Lower leg skin (tissue), 4 donors: ENCODE data around the gene NEK3. TPM values are rescaled to one million over a fixed set of nuclear protein-coding genes. Genes with fewer than 3 reads are reported as not detected.

Source experiments
- DNase-seq, 2 donors: peaks; one replicate each; pipeline ENCODE4 v3.0.0-alpha.2; 2019; ENCODE audit warnings: low spot score in 2 of 2
- H3K4me3 ChIP-seq: fragments of 200-600 bp; sonication (generic); 2 replicates; pipeline ENCODE4 v1.5.1; 2017; ENCODE audit warnings: mild to moderate bottlenecking, low read depth; ENCODE audit not compliant: poor library complexity, severe bottlenecking
- CTCF ChIP-seq, 3 donors: fragments of 450-650 bp; IDR thresholded peaks; one replicate each; pipeline ENCODE4 v1.5.1; 2016; ENCODE audit warnings: antibody characterized with exemption in 3 of 3, mild to moderate bottlenecking in 3 of 3, moderate library complexity in 2 of 3
- POLR2A ChIP-seq, 2 donors: fragments of 450-650 bp; IDR thresholded peaks; one replicate each; pipeline ENCODE4 v1.6.1; 2016 to 2017; ENCODE audit warnings: antibody characterized with exemption in 2 of 2, mild to moderate bottlenecking in 1 of 2, moderate library complexity in 1 of 2
- WGBS, 2 donors: methylation state at CpG; one replicate each; pipeline ENCODE4 v1.1.5; 2018; 5-methylcytosine and 5-hydroxymethylcytosine counted together
- intact Hi-C: fragments of 100-400 bp; cut with DNase I; formaldehyde crosslinking; loops from one replicate; pipeline ENCODE4 v1.15.0; 2023; ENCODE audit warnings: low total_unique reads
- total RNA-seq, 4 donors: library from RNA; depleted of rRNA; stranded (reverse); fragments of >200 nt; gene quantifications; one replicate each; pipeline ENCODE4 v1.1.0, GENCODE V29; 2016

The NEK3 gene
- total RNA-seq, 4 donors from 2014 or later, result 8.5 to 16.6 (median 9.9) TPM

GRCh38 chr13:52130641-52131040 is 28.8 kb downstream of the NEK3 start:
- H3K4me3 ChIP-seq, result no peak overlapping the region

GRCh38 chr13:52128714-52129700 is 30.4 kb downstream of the NEK3 start, which contains the start of gene NEK5:
Gene NEK5 (minus strand): TSS chr13:52129073. CDS start chr13:52127482, 1,591 bp downstream.
- WGBS, 2 donors, result 12 to 16% methylated on average over 52 to 71 of the region's 71 CpGs
- intact Hi-C loops, result loop anchor here (5.0 kb wide), 1 partner anchor 132 kb away; no protein-coding TSS in a partner anchor
- DNase-seq, result peak; percentile 23 to 90
- no peak for TF ChIP-seq CTCF (IDR thresholded peaks at IDR 0.05)
- TF ChIP-seq POLR2A (IDR thresholded peaks at IDR 0.05), result no peak
- H3K4me3 ChIP-seq, result peak within 1 kb of the TSS; percentile 30

More at GRCh38 chr13:52130641-52131040, 28.8 kb downstream of the NEK3 start:
- TF ChIP-seq CTCF (IDR thresholded peaks at IDR 0.05) (no peak), POLR2A (IDR thresholded peaks at IDR 0.05) (no peak)
- no peak for DNase-seq
- intact Hi-C loops, result no loop called here

- peak overlapping the region; percentile 30 for H3K4me3 ChIP-seq
- peak in 1 of 2 donors; percentile 48 for DNase-seq
- TF ChIP-seq CTCF (IDR thresholded peaks at IDR 0.05), result no peak
- no peak for TF ChIP-seq POLR2A (IDR thresholded peaks at IDR 0.05)
- WGBS, 2 donors, result 0 to 2% methylated on average over 33 of the region's 33 CpGs
- intact Hi-C loops, result loop anchor here (5.0 kb wide), 1 partner anchor 131 kb away; no protein-coding TSS in a partner anchor
Observed at GRCh38 chr13:52127783-52128702, 31.4 kb downstream of the NEK3 start.

GRCh38 chr13:52127378-52127777 is 32.0 kb downstream of the NEK3 start:
- 25 to 28% methylated on average over 6 of the region's 6 CpGs for WGBS, 2 donors
- no peak for TF ChIP-seq CTCF (IDR thresholded peaks at IDR 0.05)
- no peak for TF ChIP-seq POLR2A (IDR thresholded peaks at IDR 0.05)
- intact Hi-C loops, result loop anchor here (5.0 kb wide), 1 partner anchor 130 kb away; no protein-coding TSS in a partner anchor
- no peak overlapping the region for H3K4me3 ChIP-seq
- no peak for DNase-seq

- no peak overlapping the region for H3K4me3 ChIP-seq
- no peak for TF ChIP-seq CTCF (IDR thresholded peaks at IDR 0.05)
- no peak for TF ChIP-seq POLR2A (IDR thresholded peaks at IDR 0.05)
- intact Hi-C loops, result loop anchor here (5.0 kb wide), 1 partner anchor 128 kb away; no protein-coding TSS in a partner anchor
- no peak for DNase-seq
- WGBS, 2 donors, result 92 to 94% methylated on average over 3 of the region's 3 CpGs
Observed at GRCh38 chr13:52125547-52125946, 33.9 kb downstream of the NEK3 start.
